Astrocyte (in vitro differentiated cells and primary cell): Measurements from ENCODE around the gene TAAR9. TPM values are rescaled to one million over a fixed set of nuclear protein-coding genes. Genes with fewer than 3 reads are reported as not detected.
"Not testable (repeated sequence)": the region's sequence is repeated elsewhere in the genome, so short reads cannot be mapped to it uniquely, and the experiment has no call there.

Experiments
- DNase-seq: peaks from one replicate; pipeline ENCODE4 v3.0.0-alpha.2; 2010; ENCODE audit warnings: low read depth
- FAIRE-seq: peaks from 2 replicates; lab custom pipeline; 2011; peaks lifted over from hg19 to GRCh38; lab: Jason Lieb, UNC
- H2AFZ ChIP-seq: 2 replicates; pipeline ENCODE4 v1.6.0; 2012; ENCODE audit warnings: low read depth, low read length, inconsistent platforms
- H3K27ac ChIP-seq: 2 replicates; pipeline ENCODE4 v1.5.1; 2011; ENCODE audit warnings: low read depth, low read length, inconsistent platforms
- H3K27me3 ChIP-seq: 2 replicates; pipeline ENCODE4 v1.6.0; 2011; ENCODE audit warnings: low read length, inconsistent platforms; ENCODE audit not compliant: insufficient read depth
- H3K36me3 ChIP-seq: 2 replicates; pipeline ENCODE4 v1.5.1; 2011; ENCODE audit warnings: low read length, inconsistent platforms; ENCODE audit not compliant: insufficient read depth
- H3K4me1 ChIP-seq: 2 replicates; pipeline ENCODE4 v1.5.1; 2011; ENCODE audit warnings: low read length, inconsistent platforms; ENCODE audit not compliant: insufficient read depth
- H3K4me2 ChIP-seq: 2 replicates; pipeline ENCODE4 v1.6.0; 2012; ENCODE audit warnings: low read length, inconsistent platforms
- H3K4me3 ChIP-seq: 2 replicates; pipeline ENCODE4 v1.5.1; 2011; ENCODE audit warnings: low read depth, mild to moderate bottlenecking, low read length, inconsistent platforms; ENCODE audit not compliant: insufficient read depth
- H3K79me2 ChIP-seq: 2 replicates; pipeline ENCODE4 v1.6.0; 2012; ENCODE audit warnings: mild to moderate bottlenecking, low read length, inconsistent platforms; ENCODE audit not compliant: insufficient read depth
- H3K9ac ChIP-seq: 2 replicates; pipeline ENCODE4 v1.6.0; 2012; ENCODE audit warnings: mild to moderate bottlenecking, low read length, inconsistent platforms
- H3K9me3 ChIP-seq: 2 replicates; pipeline ENCODE4 v1.5.1; 2012; ENCODE audit warnings: low read depth, mild to moderate bottlenecking, low read length, inconsistent platforms; ENCODE audit not compliant: insufficient read depth
- H4K20me1 ChIP-seq: 2 replicates; pipeline ENCODE4 v1.6.0; 2012; ENCODE audit warnings: low read length, inconsistent platforms; ENCODE audit not compliant: insufficient read depth
- H3K27ac Mint-ChIP-seq: one replicate; pipeline ENCODE4 v1.8.0; 2021; ENCODE audit warnings: mild to moderate bottlenecking, mixed read lengths; ENCODE audit not compliant: unreplicated experiment
- H3K27me3 Mint-ChIP-seq: one replicate; pipeline ENCODE4 v1.8.0; 2021; ENCODE audit warnings: low read depth, mixed read lengths; ENCODE audit not compliant: unreplicated experiment
- H3K36me3 Mint-ChIP-seq: one replicate; pipeline ENCODE4 v1.8.0; 2021; ENCODE audit warnings: low read depth, mixed read lengths; ENCODE audit not compliant: unreplicated experiment
- H3K4me1 Mint-ChIP-seq: one replicate; pipeline ENCODE4 v1.8.0; 2021; ENCODE audit warnings: low read depth, mixed read lengths; ENCODE audit not compliant: unreplicated experiment
- H3K4me3 Mint-ChIP-seq: one replicate; pipeline ENCODE4 v1.8.0; 2021; ENCODE audit warnings: mild to moderate bottlenecking, moderate library complexity, mixed read lengths; ENCODE audit not compliant: unreplicated experiment
- H3K9me3 Mint-ChIP-seq: one replicate; pipeline ENCODE4 v1.8.0; 2021; ENCODE audit warnings: mild to moderate bottlenecking, mixed read lengths; ENCODE audit not compliant: unreplicated experiment
- CTCF ChIP-seq: IDR thresholded peaks from 2 replicates; pipeline ENCODE4 v1.5.1; 2011; ENCODE audit warnings: low read depth, mild to moderate bottlenecking, inconsistent platforms, low read length, moderate library complexity; ENCODE audit not compliant: insufficient read depth
- EZH2 ChIP-seq: IDR thresholded peaks from 2 replicates; pipeline ENCODE4 v1.6.1; 2012; ENCODE audit warnings: mild to moderate bottlenecking, low read length, inconsistent platforms; ENCODE audit not compliant: insufficient read depth
- total RNA-seq: library from RNA; stranded (reverse); gene quantifications from 2 replicates; pipeline ENCODE4 v1.2.1, GENCODE V29; 2021

The TAAR9 gene
- total RNA-seq, 1 donor from 2014 or later: not detected

DNA sequence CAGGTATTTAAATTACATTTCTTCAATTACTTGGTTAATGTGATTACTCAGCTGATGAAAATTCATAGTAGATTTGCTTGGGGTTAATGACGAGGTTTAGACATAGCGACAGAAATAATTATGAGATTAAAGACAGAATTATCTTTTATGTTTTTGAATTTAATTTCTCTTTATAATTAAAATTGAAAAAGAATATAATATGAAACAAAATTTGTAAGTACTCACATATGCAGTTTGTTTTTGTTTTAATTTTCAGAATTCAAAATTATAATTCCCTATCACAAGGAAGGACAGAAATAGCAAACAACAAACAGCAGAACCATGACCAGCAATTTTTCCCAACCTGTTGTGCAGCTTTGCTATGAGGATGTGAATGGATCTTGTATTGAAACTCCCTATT, 14.3 kb downstream of the TAAR9 start, which contains the start of gene TAAR8:
Gene TAAR8, plus strand, starts transcription at position 301 of the 400 bp plus-strand sequence. Its CDS starts 21 bp downstream, at position 322.
- no peaks in the 10 kb centered on the region for H3K36me3 ChIP-seq
- no peaks in the 10 kb centered on the region for H3K9me3 Mint-ChIP-seq
- H3K9me3 ChIP-seq: no peaks in the 10 kb centered on the region
- no peaks in the 10 kb centered on the region for H3K36me3 Mint-ChIP-seq
- H3K4me1 ChIP-seq: no peaks in the 10 kb centered on the region
- no peaks in the 10 kb centered on the region for H3K27me3 Mint-ChIP-seq
- H3K9ac ChIP-seq: no peak within 1 kb of the TSS
- FAIRE-seq: no peak
- no peak within 1 kb of the TSS for H3K4me3 Mint-ChIP-seq
- DNase-seq: no peak
- no peak within 1 kb of the TSS for H3K4me3 ChIP-seq
- H4K20me1 ChIP-seq: no peaks in the 10 kb centered on the region
- no peak within 1 kb of the TSS for H2AFZ ChIP-seq
- H3K4me1 Mint-ChIP-seq: peaks cover 5% of the 10 kb centered on the region
- TF ChIP-seq CTCF: no peak
- no peak for TF ChIP-seq EZH2
- peaks cover 8% of the 10 kb centered on the region for H3K27me3 ChIP-seq
- H3K79me2 ChIP-seq: no peaks in the 10 kb centered on the region
- H3K27ac Mint-ChIP-seq: no peak within 1 kb of the TSS
- H3K4me2 ChIP-seq: no peak within 1 kb of the TSS
- H3K27ac ChIP-seq: no peak within 1 kb of the TSS

DNA sequence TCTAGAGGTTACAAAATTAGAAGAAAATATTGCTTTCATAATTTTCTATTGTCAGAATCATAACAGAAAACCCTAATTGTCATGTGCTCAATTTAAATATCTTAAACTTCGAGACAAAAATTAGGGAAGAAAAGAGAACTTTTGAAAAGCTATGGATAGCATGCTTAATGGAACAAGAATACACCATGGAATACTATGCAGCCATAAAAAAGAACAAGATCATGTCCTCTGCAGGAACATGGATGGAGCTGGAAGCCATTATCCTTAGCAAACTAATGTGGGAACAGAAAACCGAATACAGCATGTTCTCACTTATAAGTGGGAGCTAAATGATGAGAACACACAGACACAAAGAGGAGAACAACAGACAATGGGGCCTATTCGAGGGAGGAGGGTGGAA, 22.0 kb downstream of the TAAR9 start:
- not testable (repeated sequence) for H3K4me1 ChIP-seq, H3K27me3 Mint-ChIP-seq, H3K4me2 ChIP-seq

DNA sequence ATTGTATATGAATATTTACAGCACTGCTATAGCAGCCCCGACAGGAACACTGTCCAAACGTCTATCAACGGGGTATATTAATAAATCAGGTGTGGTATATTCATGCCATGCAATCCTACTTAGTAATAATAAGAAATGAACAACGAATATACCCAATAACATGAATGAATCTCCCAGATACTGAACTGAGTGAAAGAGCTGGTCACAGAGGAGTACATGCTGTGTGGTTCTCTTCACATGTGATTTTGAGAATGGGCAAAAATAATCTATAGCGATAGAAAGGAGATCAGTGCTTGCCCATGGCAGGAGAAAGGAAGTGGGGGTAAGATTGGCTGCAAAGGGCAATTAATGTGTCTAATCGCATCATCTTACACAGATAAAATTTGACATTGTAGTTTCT, 28.3 kb downstream of the TAAR9 start:
- Histone ChIP-seq H3K27ac (no peak overlapping the region), H3K36me3 (no peaks in the 10 kb centered on the region), H3K4me2 (no peak overlapping the region), H3K4me1 (no peaks in the 10 kb centered on the region), H3K79me2 (no peaks in the 10 kb centered on the region), H2AFZ (no peak overlapping the region), H3K27me3 (peaks cover 3% of the 10 kb centered on the region), H3K9me3 (no peaks in the 10 kb centered on the region), H4K20me1 (no peaks in the 10 kb centered on the region), H3K4me3 (no peak overlapping the region), H3K9ac (no peak overlapping the region)
- no peaks in the 10 kb centered on the region for H3K36me3 Mint-ChIP-seq
- H3K4me3 Mint-ChIP-seq: no peak overlapping the region
- no peaks in the 10 kb centered on the region for H3K4me1 Mint-ChIP-seq
- H3K27me3 Mint-ChIP-seq: peaks cover 3% of the 10 kb centered on the region
- H3K9me3 Mint-ChIP-seq: no peaks in the 10 kb centered on the region
- DNase-seq: no peak
- no peak overlapping the region for H3K27ac Mint-ChIP-seq
- FAIRE-seq: no peak
- TF ChIP-seq CTCF: no peak
- TF ChIP-seq EZH2: no peak

More for the DNA sequence above, 22.0 kb downstream of the TAAR9 start:
- not testable (repeated sequence) for H3K27ac ChIP-seq, H3K9ac ChIP-seq, H3K79me2 ChIP-seq, H3K9me3 ChIP-seq, H3K27ac Mint-ChIP-seq, H3K36me3 ChIP-seq, H3K4me3 ChIP-seq, H3K9me3 Mint-ChIP-seq, DNase-seq, H3K27me3 ChIP-seq, H4K20me1 ChIP-seq, FAIRE-seq, H3K4me3 Mint-ChIP-seq, H3K4me1 Mint-ChIP-seq, H3K36me3 Mint-ChIP-seq, H2AFZ ChIP-seq
